SK-N-SH treated with all-trans-retinoic acid at 6 μM for 48 hours (cell line): Measurements from ENCODE around the gene MTMR10.

ENCODE experiments used
- ATAC-seq: fragments of 200-7000 bp; cut with Tn5 transposase; 3 replicates; pipeline ENCODE4 v1.9.1; 2020; ENCODE audit warnings: mild to moderate bottlenecking, moderate library complexity
- ARNTL ChIP-seq: fragments of 450-650 bp; formaldehyde crosslinking; IDR thresholded peaks from 2 replicates; pipeline ENCODE4 v1.5.0; 2020; ENCODE audit warnings: low read depth, mild to moderate bottlenecking, moderate library complexity, borderline replicate concordance
- CSDC2 ChIP-seq: fragments of 250-450 bp; sonication (Bioruptor Pico); IDR thresholded peaks from 2 replicates; pipeline ENCODE4 v1.5.0; 2020; ENCODE audit warnings: mild to moderate bottlenecking, moderate library complexity
- ESRRG ChIP-seq: fragments of 250-450 bp; sonication (Bioruptor Pico); IDR thresholded peaks from 2 replicates; pipeline ENCODE4 v1.6.1; 2021; ENCODE audit warnings: mild to moderate bottlenecking
- ISL1 ChIP-seq: fragments of 250-450 bp; sonication (Bioruptor Pico); IDR thresholded peaks from 2 replicates; pipeline ENCODE4 v2.1.2; 2022; ENCODE audit warnings: mild to moderate bottlenecking, moderate library complexity
- OSR1 ChIP-seq: fragments of 250-450 bp; sonication (Bioruptor Pico); IDR thresholded peaks from 2 replicates; pipeline ENCODE4 v1.8.0; 2022; ENCODE audit warnings: moderate library complexity, mild to moderate bottlenecking, inconsistent platforms
- PPARA ChIP-seq: fragments of 250-450 bp; sonication (Bioruptor Pico); IDR thresholded peaks from 2 replicates; pipeline ENCODE4 v1.5.0; 2020; ENCODE audit warnings: mild to moderate bottlenecking, borderline replicate concordance
- RARB ChIP-seq: fragments of 250-450 bp; sonication (Bioruptor Pico); IDR thresholded peaks from 2 replicates; pipeline ENCODE4 v1.8.0; 2021; ENCODE audit warnings: mild to moderate bottlenecking, moderate library complexity
- SNAI2 ChIP-seq: fragments of 250-450 bp; sonication (Bioruptor Pico); IDR thresholded peaks from 2 replicates; pipeline ENCODE4 v1.5.0; 2020; ENCODE audit warnings: mild to moderate bottlenecking, moderate library complexity
- TCF4 ChIP-seq: fragments of 250-450 bp; sonication (Bioruptor Pico); IDR thresholded peaks from 2 replicates; pipeline ENCODE4 v1.8.0; 2021; ENCODE audit warnings: mild to moderate bottlenecking, moderate library complexity, borderline replicate concordance
- TOX ChIP-seq: fragments of 250-450 bp; sonication (Bioruptor Pico); IDR thresholded peaks from 2 replicates; pipeline ENCODE4 v1.8.0; 2021; ENCODE audit warnings: mild to moderate bottlenecking, moderate library complexity, borderline replicate concordance
- ZC3H10 ChIP-seq: fragments of 250-450 bp; sonication (Bioruptor Pico); IDR thresholded peaks from 2 replicates; pipeline ENCODE4 v1.5.1; 2021; ENCODE audit warnings: mild to moderate bottlenecking, moderate library complexity
- ZFP3 ChIP-seq: fragments of 250-450 bp; sonication (Bioruptor Pico); IDR thresholded peaks from 2 replicates; pipeline ENCODE4 v1.5.0; 2020; ENCODE audit warnings: mild to moderate bottlenecking, moderate library complexity
- ZFP30 ChIP-seq: fragments of 450-650 bp; formaldehyde crosslinking; IDR thresholded peaks from 2 replicates; pipeline ENCODE4 v1.5.0; 2022; ENCODE audit warnings: mild to moderate bottlenecking, moderate library complexity
- ZNF565 ChIP-seq: fragments of 450-650 bp; formaldehyde crosslinking; conservative IDR thresholded peaks from 2 replicates; pipeline ENCODE4 v1.5.0; 2020; ENCODE audit warnings: low read depth, mild to moderate bottlenecking, moderate library complexity
- ZNF70 ChIP-seq: fragments of 450-650 bp; formaldehyde crosslinking; IDR thresholded peaks from 2 replicates; pipeline ENCODE4 v1.5.0; 2020; ENCODE audit warnings: mild to moderate bottlenecking, moderate library complexity
- ZNF8 ChIP-seq: fragments of 450-650 bp; formaldehyde crosslinking; IDR thresholded peaks from 2 replicates; pipeline ENCODE4 v1.5.0; 2020; ENCODE audit warnings: mild to moderate bottlenecking, moderate library complexity
- TF ChIP-seq, protein P1 (sequence below): fragments of 250-450 bp; sonication (Bioruptor Pico); IDR thresholded peaks from 2 replicates; pipeline ENCODE4 v1.5.1; 2020; ENCODE audit warnings: low read depth, mild to moderate bottlenecking, moderate library complexity
- TF ChIP-seq, protein P2 (sequence below): fragments of 250-450 bp; sonication (Bioruptor Pico); IDR thresholded peaks from 2 replicates; pipeline ENCODE4 v1.8.0; 2020; ENCODE audit warnings: mild to moderate bottlenecking, moderate library complexity, borderline replicate concordance
- TF ChIP-seq, protein P3 (sequence below): fragments of 250-450 bp; sonication (Bioruptor Pico); IDR thresholded peaks from 2 replicates; pipeline ENCODE4 v1.5.0; 2020; ENCODE audit warnings: mild to moderate bottlenecking, moderate library complexity
- TF ChIP-seq, protein P4 (sequence below): fragments of 250-450 bp; sonication (Bioruptor Pico); IDR thresholded peaks from 2 replicates; pipeline ENCODE4 v1.8.0; 2021; ENCODE audit warnings: low read depth, mild to moderate bottlenecking, moderate library complexity, borderline replicate concordance
- TF ChIP-seq, protein P5 (sequence below): fragments of 250-450 bp; sonication (Bioruptor Pico); IDR thresholded peaks from 2 replicates; pipeline ENCODE4 v1.5.1; 2021; ENCODE audit warnings: mild to moderate bottlenecking, moderate library complexity

MTMR10 gene

DNA sequence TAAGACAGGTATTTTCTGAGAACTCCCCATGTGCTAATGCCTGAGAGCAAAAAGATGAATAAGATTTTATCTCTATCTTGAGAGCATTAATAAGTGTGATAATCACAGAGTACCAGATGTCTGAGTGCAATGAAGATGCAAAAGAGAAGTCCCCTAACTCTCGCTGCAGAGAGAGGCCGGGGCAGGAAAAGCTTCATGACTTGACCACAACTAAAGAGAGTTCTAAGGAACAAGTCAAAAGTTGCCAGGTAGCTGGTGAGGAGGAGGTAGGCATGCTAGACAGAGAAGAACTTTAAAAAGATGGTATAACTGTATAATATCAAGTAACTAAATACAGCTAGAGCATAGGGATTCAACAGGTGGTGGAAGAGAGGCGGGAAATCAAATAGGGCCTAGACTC lies 28.8 kb downstream of the MTMR10 start:
- TF ChIP-seq SNAI2 (CRISPR knock-in tag), result no peak
- no peak for TF ChIP-seq ARNTL (CRISPR knock-in tag)
- TF ChIP-seq ZFP3, result no peak
- no peak for TF ChIP-seq ZFP30 (CRISPR knock-in tag)
- TF ChIP-seq, protein P1, sequence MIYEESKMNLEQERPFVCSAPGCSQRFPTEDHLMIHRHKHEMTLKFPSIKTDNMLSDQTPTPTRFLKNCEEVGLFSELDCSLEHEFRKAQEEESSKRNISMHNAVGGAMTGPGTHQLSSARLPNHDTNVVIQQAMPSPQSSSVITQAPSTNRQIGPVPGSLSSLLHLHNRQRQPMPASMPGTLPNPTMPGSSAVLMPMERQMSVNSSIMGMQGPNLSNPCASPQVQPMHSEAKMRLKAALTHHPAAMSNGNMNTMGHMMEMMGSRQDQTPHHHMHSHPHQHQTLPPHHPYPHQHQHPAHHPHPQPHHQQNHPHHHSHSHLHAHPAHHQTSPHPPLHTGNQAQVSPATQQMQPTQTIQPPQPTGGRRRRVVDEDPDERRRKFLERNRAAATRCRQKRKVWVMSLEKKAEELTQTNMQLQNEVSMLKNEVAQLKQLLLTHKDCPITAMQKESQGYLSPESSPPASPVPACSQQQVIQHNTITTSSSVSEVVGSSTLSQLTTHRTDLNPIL, result no peak
- TF ChIP-seq, protein P2, sequence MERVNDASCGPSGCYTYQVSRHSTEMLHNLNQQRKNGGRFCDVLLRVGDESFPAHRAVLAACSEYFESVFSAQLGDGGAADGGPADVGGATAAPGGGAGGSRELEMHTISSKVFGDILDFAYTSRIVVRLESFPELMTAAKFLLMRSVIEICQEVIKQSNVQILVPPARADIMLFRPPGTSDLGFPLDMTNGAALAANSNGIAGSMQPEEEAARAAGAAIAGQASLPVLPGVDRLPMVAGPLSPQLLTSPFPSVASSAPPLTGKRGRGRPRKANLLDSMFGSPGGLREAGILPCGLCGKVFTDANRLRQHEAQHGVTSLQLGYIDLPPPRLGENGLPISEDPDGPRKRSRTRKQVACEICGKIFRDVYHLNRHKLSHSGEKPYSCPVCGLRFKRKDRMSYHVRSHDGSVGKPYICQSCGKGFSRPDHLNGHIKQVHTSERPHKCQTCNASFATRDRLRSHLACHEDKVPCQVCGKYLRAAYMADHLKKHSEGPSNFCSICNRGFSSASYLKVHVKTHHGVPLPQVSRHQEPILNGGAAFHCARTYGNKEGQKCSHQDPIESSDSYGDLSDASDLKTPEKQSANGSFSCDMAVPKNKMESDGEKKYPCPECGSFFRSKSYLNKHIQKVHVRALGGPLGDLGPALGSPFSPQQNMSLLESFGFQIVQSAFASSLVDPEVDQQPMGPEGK (CRISPR knock-in tag), result no peak
- TF ChIP-seq, protein P3, sequence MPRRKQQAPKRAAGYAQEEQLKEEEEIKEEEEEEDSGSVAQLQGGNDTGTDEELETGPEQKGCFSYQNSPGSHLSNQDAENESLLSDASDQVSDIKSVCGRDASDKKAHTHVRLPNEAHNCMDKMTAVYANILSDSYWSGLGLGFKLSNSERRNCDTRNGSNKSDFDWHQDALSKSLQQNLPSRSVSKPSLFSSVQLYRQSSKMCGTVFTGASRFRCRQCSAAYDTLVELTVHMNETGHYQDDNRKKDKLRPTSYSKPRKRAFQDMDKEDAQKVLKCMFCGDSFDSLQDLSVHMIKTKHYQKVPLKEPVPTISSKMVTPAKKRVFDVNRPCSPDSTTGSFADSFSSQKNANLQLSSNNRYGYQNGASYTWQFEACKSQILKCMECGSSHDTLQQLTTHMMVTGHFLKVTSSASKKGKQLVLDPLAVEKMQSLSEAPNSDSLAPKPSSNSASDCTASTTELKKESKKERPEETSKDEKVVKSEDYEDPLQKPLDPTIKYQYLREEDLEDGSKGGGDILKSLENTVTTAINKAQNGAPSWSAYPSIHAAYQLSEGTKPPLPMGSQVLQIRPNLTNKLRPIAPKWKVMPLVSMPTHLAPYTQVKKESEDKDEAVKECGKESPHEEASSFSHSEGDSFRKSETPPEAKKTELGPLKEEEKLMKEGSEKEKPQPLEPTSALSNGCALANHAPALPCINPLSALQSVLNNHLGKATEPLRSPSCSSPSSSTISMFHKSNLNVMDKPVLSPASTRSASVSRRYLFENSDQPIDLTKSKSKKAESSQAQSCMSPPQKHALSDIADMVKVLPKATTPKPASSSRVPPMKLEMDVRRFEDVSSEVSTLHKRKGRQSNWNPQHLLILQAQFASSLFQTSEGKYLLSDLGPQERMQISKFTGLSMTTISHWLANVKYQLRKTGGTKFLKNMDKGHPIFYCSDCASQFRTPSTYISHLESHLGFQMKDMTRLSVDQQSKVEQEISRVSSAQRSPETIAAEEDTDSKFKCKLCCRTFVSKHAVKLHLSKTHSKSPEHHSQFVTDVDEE (CRISPR knock-in tag), result no peak
- TF ChIP-seq TOX, result no peak
- TF ChIP-seq, protein P4, sequence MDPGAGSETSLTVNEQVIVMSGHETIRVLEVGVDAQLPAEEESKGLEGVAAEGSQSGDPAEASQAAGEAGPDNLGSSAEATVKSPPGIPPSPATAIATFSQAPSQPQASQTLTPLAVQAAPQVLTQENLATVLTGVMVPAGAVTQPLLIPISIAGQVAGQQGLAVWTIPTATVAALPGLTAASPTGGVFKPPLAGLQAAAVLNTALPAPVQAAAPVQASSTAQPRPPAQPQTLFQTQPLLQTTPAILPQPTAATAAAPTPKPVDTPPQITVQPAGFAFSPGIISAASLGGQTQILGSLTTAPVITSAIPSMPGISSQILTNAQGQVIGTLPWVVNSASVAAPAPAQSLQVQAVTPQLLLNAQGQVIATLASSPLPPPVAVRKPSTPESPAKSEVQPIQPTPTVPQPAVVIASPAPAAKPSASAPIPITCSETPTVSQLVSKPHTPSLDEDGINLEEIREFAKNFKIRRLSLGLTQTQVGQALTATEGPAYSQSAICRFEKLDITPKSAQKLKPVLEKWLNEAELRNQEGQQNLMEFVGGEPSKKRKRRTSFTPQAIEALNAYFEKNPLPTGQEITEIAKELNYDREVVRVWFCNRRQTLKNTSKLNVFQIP, result no peak
- no peak for TF ChIP-seq ZNF8
- TF ChIP-seq ZNF70 (CRISPR knock-in tag), result no peak
- TF ChIP-seq RARB (CRISPR knock-in tag), result no peak
- no peak for TF ChIP-seq CSDC2 (CRISPR knock-in tag)
- TF ChIP-seq, protein P5, sequence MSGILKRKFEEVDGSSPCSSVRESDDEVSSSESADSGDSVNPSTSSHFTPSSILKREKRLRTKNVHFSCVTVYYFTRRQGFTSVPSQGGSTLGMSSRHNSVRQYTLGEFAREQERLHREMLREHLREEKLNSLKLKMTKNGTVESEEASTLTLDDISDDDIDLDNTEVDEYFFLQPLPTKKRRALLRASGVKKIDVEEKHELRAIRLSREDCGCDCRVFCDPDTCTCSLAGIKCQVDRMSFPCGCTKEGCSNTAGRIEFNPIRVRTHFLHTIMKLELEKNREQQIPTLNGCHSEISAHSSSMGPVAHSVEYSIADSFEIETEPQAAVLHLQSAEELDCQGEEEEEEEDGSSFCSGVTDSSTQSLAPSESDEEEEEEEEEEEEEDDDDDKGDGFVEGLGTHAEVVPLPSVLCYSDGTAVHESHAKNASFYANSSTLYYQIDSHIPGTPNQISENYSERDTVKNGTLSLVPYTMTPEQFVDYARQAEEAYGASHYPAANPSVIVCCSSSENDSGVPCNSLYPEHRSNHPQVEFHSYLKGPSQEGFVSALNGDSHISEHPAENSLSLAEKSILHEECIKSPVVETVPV (CRISPR knock-in tag), result no peak
- no peak for TF ChIP-seq ESRRG (CRISPR knock-in tag)
- no peak for TF ChIP-seq ZC3H10 (CRISPR knock-in tag)
- TF ChIP-seq ISL1 (CRISPR knock-in tag), result no peak
- no peak for TF ChIP-seq PPARA (CRISPR knock-in tag)
- no peak for TF ChIP-seq ZNF565 (CRISPR knock-in tag)
- no peak for ATAC-seq

DNA sequence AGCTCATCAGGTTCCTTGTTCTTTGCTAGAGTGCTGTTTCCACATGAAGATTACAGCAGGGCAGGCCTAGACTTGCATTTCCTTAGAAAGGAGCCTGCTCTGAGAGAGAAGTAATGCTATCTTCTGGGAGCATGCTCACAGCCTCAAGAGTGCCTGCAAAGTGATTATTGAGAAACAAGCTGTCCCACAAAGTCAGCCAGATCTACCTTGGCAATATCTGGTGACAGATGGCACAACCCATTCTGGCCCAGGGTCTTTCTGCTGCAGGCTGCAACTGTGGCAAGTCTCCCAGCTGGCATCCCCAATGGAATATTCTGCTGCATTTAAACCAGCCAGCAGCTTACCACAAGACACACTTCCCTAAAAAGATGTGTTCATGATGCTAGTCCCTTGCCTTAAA lies 29.3 kb downstream of the MTMR10 start:
- no peak for ATAC-seq
- TF ChIP-seq, protein P1, result no peak
- no peak for TF ChIP-seq TOX
- TF ChIP-seq, protein P3 (CRISPR knock-in tag), result no peak
- TF ChIP-seq, protein P2 (CRISPR knock-in tag), result no peak
- no peak for TF ChIP-seq PPARA (CRISPR knock-in tag)
- no peak for TF ChIP-seq ZNF565 (CRISPR knock-in tag)
- TF ChIP-seq CSDC2 (CRISPR knock-in tag), result no peak
- no peak for TF ChIP-seq ISL1 (CRISPR knock-in tag)
- TF ChIP-seq ZFP3, result no peak
- no peak for TF ChIP-seq ZNF8
- no peak for TF ChIP-seq ZNF70 (CRISPR knock-in tag)
- no peak for TF ChIP-seq TCF4 (CRISPR knock-in tag)
- no peak for TF ChIP-seq OSR1 (CRISPR knock-in tag)
- no peak for TF ChIP-seq ZC3H10 (CRISPR knock-in tag)
